Measurements from ENCODE around the gene PAEP.

GRCh38 chr9:135614821-135615665 is 53.5 kb downstream of the PAEP start:
- TF ChIP-seq POLR2A (IDR thresholded peaks at IDR 0.05), result no peak
- TF ChIP-seq CTCF (IDR thresholded peaks at IDR 0.05), result no peak

Data from body of pancreas (tissue), 4 donors.